Peyer's patch (tissue), 4 donors: Measurements from ENCODE around the gene MLST8.

Source experiments
- CTCF ChIP-seq, 6 experiments: fragments of 450-650 bp in 4 of 6; fragments of 200-600 bp in 2 of 6; sonication (generic) in 1 of 6; IDR thresholded peaks; one replicate each; pipeline ENCODE4 v1.5.1; 2017 to 2019; ENCODE audit warnings: antibody characterized with exemption in 6 of 6, mild to moderate bottlenecking in 3 of 6, moderate library complexity in 1 of 6
- POLR2A ChIP-seq, 2 donors: fragments of 450-650 bp; IDR thresholded peaks; one replicate each; pipeline ENCODE4 v1.5.1; 2017; ENCODE audit warnings: antibody characterized with exemption in 2 of 2, mild to moderate bottlenecking in 2 of 2, moderate library complexity in 2 of 2

GRCh38 chr16:2229091-2229490 lies 23.8 kb downstream of the MLST8 start:
- TF ChIP-seq CTCF (IDR thresholded peaks at IDR 0.05) (no peak), POLR2A (IDR thresholded peaks at IDR 0.05) (no peak)
